H1 (cell line): ENCODE data around the gene LCA5L.

ENCODE experiments used
- CHD2 ChIP-seq: IDR thresholded peaks from 2 replicates; pipeline ENCODE4 v1.6.1; 2012; ENCODE audit warnings: low read length, improper control_type of control experiment
- CTCF ChIP-seq, 3 experiments: IDR thresholded peaks; 1 replicate in 2 of 3; 2 replicates in 1 of 3; pipeline versions ENCODE4 v1.5.1 to v1.6.1; 2011; ENCODE audit warnings: low read length in 3 of 3, mild to moderate bottlenecking in 3 of 3, inconsistent platforms in 2 of 3, low read depth in 1 of 3, moderate library complexity in 1 of 3; ENCODE audit not compliant: insufficient read depth in 1 of 3; ENCODE audit errors: control extremely low read depth in 1 of 3
- E2F6 ChIP-seq: IDR thresholded peaks from 2 replicates; pipeline ENCODE4 v1.6.1; 2012; ENCODE audit warnings: inconsistent platforms
- GABPA ChIP-seq: IDR thresholded peaks from 2 replicates; pipeline ENCODE4 v1.6.1; 2011; ENCODE audit warnings: mild to moderate bottlenecking, low read length, moderate library complexity, borderline replicate concordance; ENCODE audit not compliant: insufficient read depth
- JUND ChIP-seq: IDR thresholded peaks from 2 replicates; pipeline ENCODE4 v1.6.1; 2011; ENCODE audit warnings: mild to moderate bottlenecking, improper control_type of control experiment, low read length
- POLR2A ChIP-seq, 2 experiments: IDR thresholded peaks; 1 replicate in 1 of 2; 2 replicates in 1 of 2; pipeline ENCODE4 v1.6.1; 2011; ENCODE audit warnings: low read depth in 2 of 2, low read length in 2 of 2, mild to moderate bottlenecking in 2 of 2; ENCODE audit errors: control extremely low read depth in 1 of 2
- SIN3A ChIP-seq, 2 experiments: IDR thresholded peaks in 1 of 2; conservative IDR thresholded peaks in 1 of 2; 2 replicates each; pipeline ENCODE4 v1.6.1; 2011 to 2012; ENCODE audit warnings: low read length in 2 of 2, improper control_type of control experiment in 1 of 2, low read depth in 1 of 2, mild to moderate bottlenecking in 1 of 2
- SP2 ChIP-seq: IDR thresholded peaks from 2 replicates; pipeline ENCODE4 v1.6.1; 2012; ENCODE audit warnings: mild to moderate bottlenecking, low read length, inconsistent platforms
- USF2 ChIP-seq: IDR thresholded peaks from 2 replicates; pipeline ENCODE4 v1.6.1; 2011; ENCODE audit warnings: low read length, improper control_type of control experiment

- TF ChIP-seq GABPA (no peak), CTCF (IDR thresholded peaks at IDR 0.05; ENCODE audit: control extremely low read depth in 1 of 3, insufficient read depth in 1 of 3, low read depth in 1 of 3, low read length in 3 of 3) (no peak), JUND (no peak), USF2 (no peak), SP2 (no peak), CHD2 (no peak), POLR2A (IDR thresholded peaks at IDR 0.05; ENCODE audit: control extremely low read depth in 1 of 2, low read depth in 2 of 2, low read length in 2 of 2) (no peak), SIN3A (conservative IDR thresholded peaks at IDR 0.05 in 1 of 2, IDR thresholded peaks at IDR 0.05 in 1 of 2; ENCODE audit: low read depth in 1 of 2, low read length in 2 of 2) (no peak), E2F6 (no peak)
Measured at GRCh38 chr21:39385299-39386145, 60.1 kb downstream of the LCA5L start.
